SK-MEL-5 (cell line): Measurements from ENCODE around the gene GNGT1. TPM values are rescaled to one million over a fixed set of nuclear protein-coding genes. Genes with fewer than 3 reads are reported as not detected.

Experiments
- DNase-seq: peaks from one replicate; pipeline ENCODE4 v3.0.0-alpha.2; 2016; ENCODE audit warnings: low read depth, low spot score
- in situ Hi-C: cut with HindIII; loops from 2 replicates; pipeline ENCODE4 v1.10.0; 2016; ENCODE audit warnings: low sequenced_read_pairs, high pct_unique_total_duplicates, low pct_unique_long_range_greater_than_20kb
- small RNA-seq, 2 experiments: library from RNA; depleted of rRNA; stranded (forward); fragments of <200 nt; gene quantifications; one replicate each; pipeline ENCODE3, GENCODE V24; 2014
- total RNA-seq: library from RNA; depleted of rRNA; stranded (reverse); fragments of >200 nt; shearing (Covaris generic); gene quantifications from 2 replicates; pipeline ENCODE4 v1.2.3, GENCODE V29; 2014; rRNA removed

Gene GNGT1
- total RNA-seq, 1 experiment from 2014 or later, result not detected

DNA sequence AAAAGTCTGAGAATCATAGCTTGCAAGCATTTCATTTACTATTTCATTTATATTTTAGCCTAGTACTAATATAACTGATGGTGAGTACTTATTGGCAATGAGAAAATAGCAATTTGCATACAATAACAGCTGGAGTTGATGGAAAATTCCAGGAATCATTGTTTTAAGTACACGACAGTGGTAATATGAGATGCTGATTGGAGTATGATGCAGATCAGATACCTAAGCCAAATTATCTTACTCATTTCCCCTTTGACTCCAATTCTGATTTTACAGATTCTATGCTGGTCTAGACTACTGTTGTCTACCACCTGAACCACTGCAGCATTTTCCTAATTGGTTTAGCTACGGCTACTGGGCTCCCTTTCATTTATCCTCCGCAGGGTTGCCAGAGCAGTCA lies 51.8 kb downstream of the GNGT1 start:
- in situ Hi-C loops, result no loop called here
- no peak for DNase-seq

DNA sequence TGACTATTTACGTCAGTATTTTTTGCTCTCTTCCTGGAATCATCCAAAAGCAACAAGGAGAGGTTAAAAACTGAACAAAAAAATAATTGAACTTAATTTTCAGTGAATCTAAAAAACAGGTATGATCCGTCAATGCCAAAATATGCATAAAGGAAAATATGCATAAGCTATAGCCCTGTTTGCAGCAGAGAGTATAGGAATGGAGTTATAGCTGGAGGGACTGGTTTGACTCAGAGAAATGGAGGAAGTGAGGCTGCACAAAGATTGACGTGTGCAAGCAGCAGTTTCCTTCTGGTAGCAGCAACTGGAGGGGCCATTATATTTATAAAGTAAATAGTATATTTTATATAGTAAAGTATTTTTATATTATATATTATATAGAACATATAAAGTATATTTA lies 52.3 kb downstream of the GNGT1 start:
- no peak for DNase-seq
- in situ Hi-C loops, result no loop called here

Small RNA genes within 50 kb of the gene (small RNA-seq; reads per million reads assigned to genes)
- 0 reads per million in 2 experiments for gene AC002076.2

Other genes with a start within 250 kb of the GNGT1 start
- gene TFPI2, start 15.8 kb upstream of the GNGT1 start, total RNA-seq, result 13.5 and 14.1 TPM in 2 replicates
- 35.8 and 40.3 TPM in 2 replicates for gene GNG11, start 15.2 kb downstream of the GNGT1 start, total RNA-seq
- gene BET1, start 97.8 kb downstream of the GNGT1 start, total RNA-seq, result 59.3 and 62.4 TPM in 2 replicates